Calu3 (cell line): ENCODE data around the gene PPFIA2. TPM values are rescaled to one million over a fixed set of nuclear protein-coding genes. Genes with fewer than 3 reads are reported as not detected.
A peak's percentile ranks its signal among the peaks of the same experiment; 100 is the strongest.
"Not testable (repeated sequence)": the region's sequence is repeated elsewhere in the genome, so short reads cannot be mapped to it uniquely, and the experiment has no call there.

Experiments used
- BruUV-seq: library from RNA; stranded (reverse); fragments of 400-500 nt; replicated peaks from 2 replicates; lab custom pipeline; 2021; lab: Mats Ljungman, UMichigan
- CTCF ChIA-PET: fragments of 300-600 bp; sonication (Branson Sonifier 250); formaldehyde crosslinking; loops from one replicate; lab custom pipeline; 2022; ENCODE audit warnings: antibody characterized with exemption; lab: Charles Lee
- DNase-seq: peaks from one replicate; pipeline ENCODE4 v3.0.0; 2022
- H3K27ac Mint-ChIP-seq: one replicate; pipeline ENCODE4 v1.8.0; 2022; ENCODE audit warnings: mixed read lengths; ENCODE audit not compliant: unreplicated experiment
- H3K27me3 Mint-ChIP-seq: one replicate; pipeline ENCODE4 v1.8.0; 2022; ENCODE audit warnings: mixed read lengths; ENCODE audit not compliant: unreplicated experiment
- H3K36me3 Mint-ChIP-seq: one replicate; pipeline ENCODE4 v1.8.0; 2022; ENCODE audit warnings: mild to moderate bottlenecking, moderate library complexity, mixed read lengths; ENCODE audit not compliant: insufficient read depth, unreplicated experiment
- H3K4me1 Mint-ChIP-seq: one replicate; pipeline ENCODE4 v1.8.0; 2022; ENCODE audit warnings: mild to moderate bottlenecking, low read depth, mixed read lengths; ENCODE audit not compliant: unreplicated experiment
- H3K4me3 Mint-ChIP-seq: one replicate; pipeline ENCODE4 v1.8.0; 2022; ENCODE audit warnings: mild to moderate bottlenecking, low read depth, moderate library complexity, mixed read lengths; ENCODE audit not compliant: unreplicated experiment
- H3K9me3 Mint-ChIP-seq: one replicate; pipeline ENCODE4 v1.8.0; 2022; ENCODE audit warnings: low read depth, mixed read lengths; ENCODE audit not compliant: unreplicated experiment
- intact Hi-C: fragments of 100-400 bp; cut with micrococcal nuclease; formaldehyde crosslinking; loops from one replicate; pipeline ENCODE4 v1.10.0; 2022; ENCODE audit not compliant: unreplicated experiment
- total RNA-seq: library from RNA; stranded (reverse); gene quantifications from 2 replicates; pipeline ENCODE4 v1.2.3, GENCODE V29; 2022
- TF ChIP-seq, protein P1 (sequence below): fragments of 200-600 bp; IDR thresholded peaks from one replicate; pipeline ENCODE4 v1.8.0; 2022; ENCODE audit warnings: antibody characterized with exemption; ENCODE audit not compliant: unreplicated experiment

Gene PPFIA2
- total RNA-seq, 1 experiment from 2014 or later, result 0.07 TPM

DNA sequence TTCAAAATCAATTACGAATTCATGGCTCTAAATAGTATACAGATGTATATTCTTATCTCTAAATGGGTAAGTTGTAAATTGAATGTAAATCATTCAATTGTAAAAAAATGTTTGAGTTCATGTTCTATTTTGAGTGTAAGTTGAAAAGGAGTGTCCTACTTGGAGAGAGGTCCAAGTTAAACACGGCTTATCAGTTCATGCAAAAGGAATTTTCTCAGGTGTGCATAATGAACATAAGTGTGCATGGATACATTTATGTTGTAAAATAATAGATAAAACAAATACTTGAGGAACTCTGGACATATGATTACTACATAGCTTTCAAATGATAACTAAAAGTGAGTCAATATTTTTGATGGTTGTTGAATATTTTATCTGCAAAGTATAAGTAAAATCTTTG is 79.5 kb downstream of the PPFIA2 start:
- Mint-ChIP-seq H3K27me3 (no peaks in the 10 kb centered on the region), H3K9me3 (peaks cover 6% of the 10 kb centered on the region), H3K36me3 (no peaks in the 10 kb centered on the region), H3K4me3 (no peak overlapping the region), H3K4me1 (peaks cover 16% of the 10 kb centered on the region), H3K27ac (no peak overlapping the region)
- intact Hi-C loops, result no loop called here
- CTCF ChIA-PET, result no interaction called here
- DNase-seq, result no peak
- TF ChIP-seq, protein P1, sequence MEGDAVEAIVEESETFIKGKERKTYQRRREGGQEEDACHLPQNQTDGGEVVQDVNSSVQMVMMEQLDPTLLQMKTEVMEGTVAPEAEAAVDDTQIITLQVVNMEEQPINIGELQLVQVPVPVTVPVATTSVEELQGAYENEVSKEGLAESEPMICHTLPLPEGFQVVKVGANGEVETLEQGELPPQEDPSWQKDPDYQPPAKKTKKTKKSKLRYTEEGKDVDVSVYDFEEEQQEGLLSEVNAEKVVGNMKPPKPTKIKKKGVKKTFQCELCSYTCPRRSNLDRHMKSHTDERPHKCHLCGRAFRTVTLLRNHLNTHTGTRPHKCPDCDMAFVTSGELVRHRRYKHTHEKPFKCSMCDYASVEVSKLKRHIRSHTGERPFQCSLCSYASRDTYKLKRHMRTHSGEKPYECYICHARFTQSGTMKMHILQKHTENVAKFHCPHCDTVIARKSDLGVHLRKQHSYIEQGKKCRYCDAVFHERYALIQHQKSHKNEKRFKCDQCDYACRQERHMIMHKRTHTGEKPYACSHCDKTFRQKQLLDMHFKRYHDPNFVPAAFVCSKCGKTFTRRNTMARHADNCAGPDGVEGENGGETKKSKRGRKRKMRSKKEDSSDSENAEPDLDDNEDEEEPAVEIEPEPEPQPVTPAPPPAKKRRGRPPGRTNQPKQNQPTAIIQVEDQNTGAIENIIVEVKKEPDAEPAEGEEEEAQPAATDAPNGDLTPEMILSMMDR, result no peak
- no TSS peak for BruUV-seq

DNA sequence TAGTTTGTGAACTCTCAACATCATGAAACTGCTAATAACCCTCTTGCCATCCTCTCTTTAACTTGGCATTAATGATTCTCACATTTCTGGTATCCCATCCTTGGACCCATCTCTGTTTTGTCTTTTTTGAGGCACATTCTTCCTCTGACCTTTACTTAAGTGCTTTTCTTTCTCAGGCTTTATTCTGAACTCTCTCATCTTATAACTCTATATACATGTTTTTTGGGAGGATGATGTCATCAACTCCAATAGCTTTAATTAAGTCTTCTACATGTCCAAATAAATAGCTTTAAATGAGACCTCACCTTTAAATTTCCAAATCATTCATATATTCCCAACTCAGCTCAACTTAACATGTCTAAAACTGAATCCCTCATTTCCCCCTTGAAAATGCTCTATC is 88.4 kb downstream of the PPFIA2 start:
- no peaks in the 10 kb centered on the region for H3K9me3 Mint-ChIP-seq
- no peak overlapping the region for H3K27ac Mint-ChIP-seq
- H3K4me1 Mint-ChIP-seq, result peaks cover 9% of the 10 kb centered on the region
- H3K27me3 Mint-ChIP-seq, result no peaks in the 10 kb centered on the region
- intact Hi-C loops, result no loop called here
- BruUV-seq, result no TSS peak
- no peak for DNase-seq
- CTCF ChIA-PET, result no interaction called here
- H3K36me3 Mint-ChIP-seq, result no peaks in the 10 kb centered on the region
- no peak overlapping the region for H3K4me3 Mint-ChIP-seq
- TF ChIP-seq, protein P1, result no peak

DNA sequence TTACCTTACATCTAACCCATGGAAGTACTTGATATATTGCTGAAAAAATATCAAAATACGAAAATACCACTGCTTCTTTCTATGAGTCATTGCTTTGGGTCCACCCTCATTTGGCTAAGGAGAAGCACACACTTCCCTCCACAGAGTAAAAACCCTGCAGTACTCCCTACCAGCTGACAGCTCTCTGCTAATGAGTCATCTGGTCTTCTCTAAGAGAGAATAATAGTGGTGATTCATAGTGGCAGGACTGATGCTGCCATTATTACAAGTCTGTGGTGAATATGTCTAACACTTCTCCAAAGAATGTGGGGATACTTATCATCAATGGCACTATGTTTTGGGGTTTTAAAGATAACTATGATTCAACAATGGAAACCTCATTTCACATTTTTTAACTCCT is 90.7 kb downstream of the PPFIA2 start:
- intact Hi-C loops, result no loop called here
- BruUV-seq, result no TSS peak

DNA sequence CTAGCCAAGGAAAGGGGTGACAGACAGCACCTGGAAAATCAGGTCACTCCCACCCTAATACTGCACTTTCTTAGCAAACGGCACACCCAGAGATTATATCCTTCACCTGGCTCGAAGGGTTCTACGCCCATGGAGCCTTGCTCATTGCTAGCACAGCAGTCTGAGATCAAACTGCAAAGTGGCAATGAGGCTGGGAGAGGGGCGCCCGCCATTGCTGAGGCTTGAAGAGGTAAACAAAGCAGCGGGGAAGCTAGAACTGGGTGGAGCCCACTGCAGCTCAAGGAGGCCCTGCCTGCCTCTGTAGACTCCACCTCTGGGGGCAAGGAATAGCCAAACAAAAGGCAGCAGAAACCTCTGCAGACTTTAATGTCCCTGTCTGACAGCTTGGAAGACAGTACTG is 99.8 kb downstream of the PPFIA2 start:
- intact Hi-C loops, CTCF ChIA-PET, H3K27ac Mint-ChIP-seq, H3K4me3 Mint-ChIP-seq, H3K27me3 Mint-ChIP-seq, H3K4me1 Mint-ChIP-seq, H3K36me3 Mint-ChIP-seq, DNase-seq, H3K9me3 Mint-ChIP-seq, BruUV-seq: not testable (repeated sequence)

More for the DNA sequence above, 90.7 kb downstream of the PPFIA2 start:
- DNase-seq, result peak; percentile 43
- CTCF ChIA-PET, result no interaction called here
- Mint-ChIP-seq H3K27ac (no peak overlapping the region), H3K9me3 (no peaks in the 10 kb centered on the region), H3K27me3 (no peaks in the 10 kb centered on the region), H3K36me3 (no peaks in the 10 kb centered on the region), H3K4me1 (peaks cover 9% of the 10 kb centered on the region), H3K4me3 (no peak overlapping the region)
- TF ChIP-seq, protein P1, result no peak

DNA sequence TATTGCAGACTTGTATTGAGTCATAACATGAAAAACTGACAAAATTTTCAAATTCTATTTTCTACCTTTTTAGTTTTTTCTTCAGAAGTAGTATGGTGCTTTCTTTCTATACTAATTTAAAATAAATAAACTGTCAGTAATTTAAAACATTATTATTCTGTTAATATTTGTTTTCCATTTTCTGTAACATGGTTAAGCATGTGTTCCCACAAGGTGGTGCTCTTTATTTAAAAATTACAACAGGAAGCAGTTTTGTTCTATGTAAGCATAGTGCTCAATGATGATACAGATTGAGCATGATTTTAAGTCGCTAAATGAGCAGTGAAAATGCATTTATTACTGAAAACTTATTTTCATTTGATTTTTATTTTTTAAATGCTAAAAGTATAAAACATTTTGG is 114.6 kb downstream of the PPFIA2 start:
- no peaks in the 10 kb centered on the region for H3K4me1 Mint-ChIP-seq
- BruUV-seq, result no TSS peak
- H3K4me3 Mint-ChIP-seq, result no peak overlapping the region
- intact Hi-C loops, result loop anchor here (1.0 to 10.0 kb wide), 6 partner anchors 152 to 983 kb away; partner anchors contain the start of genes CCDC59 and METTL25
- H3K9me3 Mint-ChIP-seq, result peaks cover 2% of the 10 kb centered on the region
- CTCF ChIA-PET, result interaction anchor here (0.7 to 1.0 kb wide), 2 partner anchors 348 to 714 kb away, joined by 3 read pairs; partner anchors contain the start of genes CCDC59 and METTL25
- no peaks in the 10 kb centered on the region for H3K36me3 Mint-ChIP-seq
- no peaks in the 10 kb centered on the region for H3K27me3 Mint-ChIP-seq
- DNase-seq, result peak; percentile 16
- TF ChIP-seq, protein P1, result peak; percentile 30
- H3K27ac Mint-ChIP-seq, result no peak overlapping the region
